Neural progenitor cell (in vitro differentiated cells): ENCODE results near the gene MEMO1.

Experiments
- CTCF ChIP-seq: fragments of 200-600 bp; sonication (generic); IDR thresholded peaks from 2 replicates; pipeline ENCODE4 v1.5.1; 2017; ENCODE audit warnings: antibody characterized with exemption, mild to moderate bottlenecking
- EZH2 ChIP-seq: fragments of 200-600 bp; sonication (generic); IDR thresholded peaks from 2 replicates; pipeline ENCODE4 v1.6.1; 2017; ENCODE audit warnings: antibody characterized with exemption, mild to moderate bottlenecking, moderate library complexity
- EZH2phosphoT487 ChIP-seq: fragments of 200-600 bp; sonication (generic); IDR thresholded peaks from 2 replicates; pipeline ENCODE4 v1.6.1; 2017; ENCODE audit warnings: antibody characterized with exemption

- TF ChIP-seq CTCF: no peak
- TF ChIP-seq EZH2: no peak
- TF ChIP-seq EZH2phosphoT487: no peak
Measured at GRCh38 chr2:31823558-31823957, 187.2 kb downstream of the MEMO1 start.
